NCI-H2107 treated with DMSO at 0.1 percent for 48 hours (cell line): ENCODE measurements around the gene SERPINA6.
"Not testable (repeated sequence)": the region's sequence is repeated elsewhere in the genome, so short reads cannot be mapped to it uniquely, and the experiment has no call there.

ENCODE experiments used
- DNase-seq: peaks from one replicate; lab custom pipeline; 2025; ENCODE audit not compliant: unreplicated experiment; lab: John Stamatoyannopoulos, UW

The SERPINA6 gene

DNA sequence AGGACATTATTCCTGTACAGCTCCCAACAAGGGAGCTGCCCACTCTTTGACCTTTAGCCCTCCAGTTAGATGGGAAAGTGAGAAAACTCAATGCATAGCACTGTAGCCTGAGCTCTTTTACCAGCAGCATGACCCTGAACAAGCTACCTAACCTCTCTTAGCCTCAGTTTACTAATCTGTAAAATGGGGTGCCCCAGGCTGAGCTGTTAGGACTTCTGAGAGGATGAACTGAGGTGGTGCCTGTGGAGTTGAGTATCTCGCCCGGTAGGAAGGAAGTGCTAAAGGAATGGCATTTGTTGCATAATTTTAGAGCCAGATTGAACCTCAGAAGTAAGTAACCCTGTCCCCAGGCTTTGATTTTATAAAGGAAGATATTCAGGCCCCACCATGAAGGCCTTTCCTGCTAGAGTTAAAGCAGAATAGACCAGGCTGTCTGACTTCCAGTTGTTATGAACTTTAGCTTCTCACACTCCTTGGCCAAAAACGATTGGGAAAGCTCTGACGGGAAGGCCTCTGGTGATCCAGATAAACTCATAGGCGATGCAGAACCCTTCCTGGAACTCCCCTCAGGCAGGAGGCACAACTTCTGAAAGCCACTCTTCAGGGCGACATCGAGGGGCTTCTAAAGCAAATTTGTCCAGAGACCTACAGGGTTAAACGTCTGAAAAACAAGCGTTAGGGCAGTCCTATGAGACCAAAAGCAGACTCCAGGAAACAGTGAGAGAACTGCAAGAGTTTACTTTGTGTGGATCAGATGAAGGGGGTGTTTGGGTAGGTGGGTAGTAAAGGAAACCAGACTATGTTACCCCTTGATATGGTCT, 27.6 kb downstream of the SERPINA6 start:
- no peak for DNase-seq

DNA sequence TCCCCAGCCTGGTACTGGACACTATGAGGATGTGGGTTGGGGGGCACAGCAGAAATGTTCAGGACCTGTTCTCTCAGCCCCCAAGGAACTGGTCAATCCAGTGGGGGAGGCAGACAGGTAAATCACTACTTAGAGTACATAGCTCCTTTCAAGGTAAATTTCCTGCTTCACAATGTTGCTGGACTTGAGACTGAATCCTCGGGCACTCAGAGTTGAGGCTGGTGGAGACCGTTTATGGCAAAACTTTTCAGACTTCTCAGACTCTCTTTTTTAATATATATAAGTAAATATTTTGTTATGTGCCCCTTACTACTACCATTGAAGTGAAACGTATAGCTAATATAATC, 29.6 kb downstream of the SERPINA6 start:
- no peak for DNase-seq

DNA sequence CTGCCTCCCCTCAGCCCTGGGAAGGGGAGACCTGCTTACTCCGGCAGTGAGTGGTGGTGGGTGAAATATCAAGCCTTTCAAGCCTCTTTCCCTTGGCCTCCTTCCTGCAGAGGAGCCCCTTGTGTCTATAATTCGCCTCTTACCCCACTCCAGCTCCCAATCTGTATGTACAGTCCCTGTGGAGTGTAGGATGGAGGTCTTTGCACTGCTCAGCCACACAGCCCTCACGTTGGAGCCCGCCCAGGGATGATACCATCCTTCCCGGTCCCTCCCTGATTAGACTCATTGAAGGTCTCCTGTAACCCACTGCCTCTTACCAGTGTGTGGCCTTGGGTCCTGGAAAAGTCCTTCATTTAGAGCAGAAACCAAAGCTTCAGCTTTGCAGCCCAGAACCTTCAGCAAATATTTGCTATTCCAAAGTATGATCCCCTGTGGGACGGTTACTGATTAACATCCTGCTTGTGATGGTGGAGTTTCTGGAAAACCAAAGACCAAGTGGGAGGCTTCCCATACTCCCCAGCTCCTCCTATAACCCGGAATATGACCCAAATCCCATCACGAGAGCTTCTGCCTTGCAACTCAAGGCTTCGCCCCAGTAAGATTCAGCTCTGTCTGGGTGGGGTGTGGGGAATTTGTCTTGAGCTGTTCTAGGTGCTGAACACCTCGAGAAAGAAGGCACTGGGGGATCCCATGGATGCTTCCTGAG, 30.1 kb downstream of the SERPINA6 start, which contains the start of gene SERPINA10:
Gene SERPINA10, minus strand, starts transcription at position 397 of the 706 bp plus-strand sequence. CDS start 2,675 bp downstream, outside the sequence.
- DNase-seq: no peak

DNA sequence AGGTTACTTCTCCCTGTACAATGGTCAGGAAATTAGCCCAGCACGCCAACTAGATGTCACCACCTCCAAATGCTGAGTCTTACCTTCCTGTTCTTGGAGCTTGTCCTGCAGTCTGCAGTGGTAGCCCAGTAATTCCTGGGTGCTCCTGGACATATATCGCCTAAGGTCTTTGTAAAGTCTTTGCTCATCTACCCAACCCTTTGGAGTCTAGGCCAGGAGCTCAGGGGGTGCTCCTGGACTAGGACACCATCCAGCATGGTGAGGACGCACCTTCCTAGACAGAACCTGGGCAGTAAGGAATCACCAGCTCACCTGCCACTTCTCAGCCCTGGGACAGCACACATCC, 30.6 kb downstream of the SERPINA6 start:
- no peak for DNase-seq

DNA sequence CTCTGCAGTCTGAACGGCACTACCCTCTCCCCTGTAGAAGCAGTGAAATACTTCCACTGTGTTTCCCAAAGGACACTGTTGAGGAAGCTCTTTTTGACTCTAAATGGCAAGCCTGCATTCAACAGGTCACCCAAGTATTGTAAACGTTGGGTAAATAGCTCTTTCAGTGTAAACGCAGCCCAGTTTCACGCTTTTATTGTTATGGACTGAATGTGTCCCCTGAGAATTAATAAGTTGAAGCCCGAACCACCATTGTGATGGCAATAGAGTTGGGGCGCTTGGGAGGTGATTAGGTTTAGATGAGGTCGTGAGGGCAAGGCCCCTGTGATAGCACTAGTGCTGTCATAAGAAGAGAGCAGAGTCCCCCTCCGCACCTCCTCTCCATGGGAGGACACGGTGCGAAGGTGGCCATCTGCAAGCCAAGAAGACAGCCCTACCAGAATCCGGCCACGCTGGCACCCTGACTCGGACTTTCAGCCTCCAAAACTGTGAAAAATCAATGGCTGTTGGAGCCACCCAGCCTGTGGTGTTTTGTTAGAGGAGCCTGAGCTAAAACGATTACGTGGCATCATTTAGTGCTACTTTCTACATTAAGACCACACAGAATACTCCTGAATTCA, 31.1 kb downstream of the SERPINA6 start:
- DNase-seq: no peak

DNA sequence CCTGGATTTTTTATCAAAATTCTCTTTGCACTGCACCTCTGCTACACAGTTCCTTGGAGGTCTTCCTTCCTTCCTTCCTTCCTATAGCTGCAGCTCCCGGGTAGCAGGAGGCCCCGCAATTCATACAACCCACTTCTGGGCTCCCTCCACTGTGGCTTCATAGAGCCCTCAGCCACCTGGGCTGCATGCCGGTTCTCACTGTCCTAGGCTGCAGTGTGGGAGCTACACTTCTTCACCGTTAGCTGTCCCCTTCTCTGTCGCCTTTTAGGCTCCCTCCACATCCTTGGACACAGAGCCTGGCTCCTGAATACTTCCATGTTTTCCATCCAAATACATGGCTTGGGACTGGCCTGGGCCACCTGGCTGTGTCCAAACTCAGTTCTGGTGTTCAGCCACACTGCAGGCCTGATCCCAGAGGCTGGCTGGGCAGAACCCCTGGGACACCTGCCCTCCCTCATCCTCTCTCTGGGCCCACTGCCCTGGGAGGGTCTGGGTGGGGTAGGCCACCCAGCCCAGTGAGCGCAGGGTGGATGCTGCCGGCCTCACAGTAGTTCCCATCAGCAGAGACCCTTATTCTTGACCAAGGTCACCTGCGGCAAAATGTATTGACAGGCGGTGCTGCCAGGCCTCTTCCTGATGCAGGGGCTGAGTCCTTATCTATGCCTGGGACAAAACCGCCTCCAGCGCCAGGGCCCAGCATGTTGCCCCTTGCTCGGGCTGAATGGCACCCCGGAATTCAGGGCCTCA, 31.8 kb downstream of the SERPINA6 start:
- no peak for DNase-seq

DNA sequence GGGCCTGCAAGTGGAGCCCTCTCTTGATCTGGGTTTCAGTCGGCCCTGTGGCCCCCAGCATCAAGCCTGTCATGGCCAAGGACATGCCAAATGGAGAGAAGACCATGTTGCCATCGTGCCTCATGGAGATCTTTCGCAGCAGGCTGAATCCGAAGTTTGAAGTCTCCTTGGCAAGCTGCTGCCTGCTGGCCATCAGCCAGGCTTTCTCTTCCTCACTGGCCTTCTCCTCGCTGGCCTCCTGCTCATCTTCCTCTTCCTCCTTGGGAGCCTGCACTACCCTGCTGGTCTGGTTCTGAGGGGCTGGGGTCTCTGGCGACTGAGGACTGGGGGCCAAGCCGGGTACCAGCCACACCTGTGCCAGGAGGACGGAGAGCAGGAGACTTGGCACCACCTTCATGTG, 32.9 kb downstream of the SERPINA6 start:
- DNase-seq: no peak

DNA sequence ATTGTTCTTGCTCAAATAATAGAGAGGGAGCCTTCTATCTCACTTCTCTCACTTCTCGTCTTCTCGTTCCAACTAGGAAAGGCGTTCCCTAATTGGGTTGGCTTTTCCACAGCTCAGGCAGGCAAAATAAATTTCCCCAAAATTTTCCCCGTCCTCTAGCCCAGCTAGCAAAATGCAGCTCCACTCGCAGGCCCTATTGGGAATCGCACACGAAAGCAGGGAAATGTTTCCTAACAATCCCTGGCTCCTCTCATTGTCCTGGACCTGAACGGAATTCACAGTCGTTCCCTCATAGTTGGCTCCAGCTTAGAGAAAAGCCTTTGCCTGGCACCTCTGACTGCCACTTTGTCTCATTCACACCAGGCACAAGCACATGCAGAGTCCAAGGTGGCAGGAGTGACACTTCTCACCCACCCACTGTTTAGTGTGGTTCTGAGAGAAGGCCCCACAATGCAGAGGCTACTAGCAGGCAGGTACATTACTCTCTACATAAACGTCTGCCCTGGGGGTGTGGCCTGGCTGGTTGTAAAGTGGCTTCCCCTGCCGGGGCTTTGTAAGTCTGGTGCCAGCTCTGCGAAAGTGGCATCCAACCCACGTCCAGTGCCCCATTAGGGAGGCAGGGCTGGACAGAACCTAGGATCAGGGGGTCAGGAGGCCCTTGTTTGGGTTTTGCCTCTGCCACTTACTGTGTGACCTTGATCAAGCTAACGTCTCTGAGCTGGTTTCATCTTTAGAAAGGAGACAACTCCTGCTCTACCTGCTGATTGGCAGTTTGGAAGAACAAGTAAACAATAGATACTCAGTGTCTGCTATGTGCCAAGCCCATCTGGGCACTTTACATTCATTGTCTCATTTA, 34.3 kb downstream of the SERPINA6 start:
- DNase-seq: no peak

DNA sequence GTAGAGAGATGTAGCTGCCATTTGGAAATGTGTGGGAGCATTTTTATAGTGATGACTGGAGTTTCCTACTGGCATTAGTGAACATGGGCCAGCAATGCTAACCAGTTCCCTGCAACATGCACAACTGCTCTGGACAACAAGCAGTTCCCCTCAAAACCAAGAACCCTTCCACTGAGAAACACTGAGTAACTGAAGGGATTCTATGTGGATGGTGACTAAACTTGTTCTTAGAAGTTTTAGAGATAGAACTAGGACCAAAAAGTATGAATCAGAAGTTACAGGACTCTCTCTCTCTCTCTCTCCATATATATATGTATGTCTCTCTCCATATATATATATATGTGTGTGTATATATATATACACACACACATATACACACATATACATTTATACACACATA, 38.0 kb downstream of the SERPINA6 start:
- no peak for DNase-seq

DNA sequence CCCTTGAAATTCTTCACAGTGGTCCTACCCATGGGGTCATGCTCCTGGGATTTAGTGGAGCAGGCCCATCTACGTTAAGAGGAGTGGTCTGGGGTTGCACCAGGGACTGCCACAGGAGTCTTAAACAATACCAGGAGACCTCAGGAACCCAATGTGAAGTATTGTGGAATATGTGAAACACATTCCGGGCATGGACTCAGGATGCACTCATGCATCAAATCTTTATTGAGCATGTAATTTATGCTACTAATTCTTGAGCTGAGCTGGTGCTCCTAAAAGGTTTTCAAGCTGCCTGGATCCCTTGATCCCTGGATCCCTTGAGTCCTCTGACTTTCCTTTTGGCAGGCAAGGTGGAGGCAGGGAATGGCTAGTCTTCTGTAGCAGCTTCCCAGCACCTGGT, 38.9 kb downstream of the SERPINA6 start:
- no peak for DNase-seq

DNA sequence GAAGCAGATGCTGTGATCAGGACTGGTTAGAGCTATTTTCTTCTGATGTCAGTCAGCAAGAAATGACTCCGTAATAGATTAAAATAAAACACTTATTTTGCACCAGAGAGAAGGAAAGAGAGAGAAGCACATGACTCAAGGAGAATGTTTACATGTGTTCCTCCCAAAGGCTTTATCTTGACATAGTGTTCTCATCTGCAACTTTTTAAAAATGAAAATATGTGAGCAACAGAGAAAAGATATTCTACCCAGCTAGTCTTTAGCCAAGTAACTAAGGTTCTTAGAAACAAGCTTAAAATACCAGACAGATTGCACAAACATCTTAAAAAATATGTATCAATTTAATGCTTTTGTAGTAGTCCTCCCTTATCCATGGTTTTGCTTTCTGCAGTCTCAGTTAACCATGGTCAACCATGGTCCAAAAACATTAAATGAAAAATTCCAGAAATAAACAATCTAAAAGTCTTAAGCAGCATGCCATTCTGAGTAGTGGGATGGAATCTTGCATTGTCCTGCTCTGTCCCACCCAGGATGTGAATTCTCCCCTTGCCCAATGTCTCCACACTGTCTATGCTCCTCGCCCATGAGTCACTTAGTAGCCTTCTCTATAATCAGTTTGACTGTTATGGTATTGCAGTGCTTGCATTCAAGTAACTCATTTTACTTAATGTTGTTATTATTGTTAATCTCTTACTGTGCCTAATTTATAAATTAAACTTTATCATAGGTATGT, 40.0 kb downstream of the SERPINA6 start:
- DNase-seq: no peak

DNA sequence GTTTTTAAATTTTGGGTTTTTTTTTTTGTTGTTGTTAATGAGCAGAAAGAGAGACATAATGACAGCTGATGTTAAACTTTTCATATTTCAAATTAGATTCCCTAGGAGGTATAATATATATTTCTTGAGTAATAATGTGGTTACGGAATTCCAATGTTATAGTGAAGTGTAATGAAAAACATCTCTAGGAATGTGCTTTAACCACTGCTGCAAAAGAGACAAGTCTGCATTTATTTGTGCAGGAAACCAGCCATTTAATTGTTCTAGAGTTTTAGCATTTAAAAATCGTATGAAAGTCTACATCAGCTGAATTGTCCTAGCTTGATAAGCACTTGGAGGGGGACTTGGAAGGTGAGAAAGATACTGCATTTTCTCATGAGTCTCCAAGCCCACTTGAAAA, 44.4 kb downstream of the SERPINA6 start:
- no peak for DNase-seq

DNA sequence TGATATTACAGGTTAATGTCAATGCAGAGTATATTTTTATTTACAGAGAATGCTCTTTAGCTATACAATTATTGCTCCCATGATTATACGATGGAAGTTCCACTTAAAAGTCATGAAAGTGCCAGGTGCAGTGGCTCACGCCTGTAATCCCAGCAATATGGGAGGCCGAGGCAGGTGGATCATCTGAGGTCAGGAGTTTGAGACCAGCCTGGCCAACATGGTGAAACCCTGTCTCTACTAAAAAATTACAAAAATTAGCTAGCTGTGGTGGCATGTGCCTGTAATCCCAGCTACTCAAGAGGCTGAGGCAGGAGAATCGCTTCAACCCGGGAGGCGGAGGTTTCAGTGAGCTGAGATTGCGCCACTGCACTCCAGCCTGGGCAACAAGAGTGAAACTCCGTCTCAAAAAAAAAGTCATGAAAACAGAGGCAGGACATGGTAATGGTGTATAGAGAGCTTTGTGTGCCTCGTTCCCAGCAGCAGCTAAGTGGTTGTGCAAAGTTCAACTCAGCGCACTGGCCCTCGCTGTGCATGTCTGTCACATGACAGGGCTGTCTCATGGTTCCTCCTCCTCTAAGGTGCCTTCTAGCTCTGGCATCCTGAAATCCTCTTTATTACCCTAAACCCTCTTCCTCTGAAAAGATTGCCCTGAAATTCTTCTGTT, 46.1 kb downstream of the SERPINA6 start:
- not testable (repeated sequence) for DNase-seq

DNA sequence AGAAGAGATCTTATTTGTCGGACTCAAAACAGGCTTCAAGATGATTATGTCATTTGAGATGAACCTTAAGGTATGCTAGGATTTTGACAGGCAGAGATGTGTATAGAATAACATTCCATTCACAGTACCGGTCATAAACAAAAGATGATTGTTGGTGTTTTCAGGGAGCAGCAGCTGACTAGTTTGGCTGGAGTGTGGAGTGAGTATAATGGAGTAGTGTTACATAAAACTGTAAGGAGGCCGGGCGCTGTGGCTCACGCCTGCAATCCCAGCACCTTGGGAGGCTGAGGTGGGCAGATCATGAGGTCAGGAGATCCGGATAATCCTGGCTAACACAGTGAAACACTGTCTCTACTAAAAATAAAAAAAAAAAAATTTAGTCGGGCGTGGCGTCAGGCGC, 54.0 kb downstream of the SERPINA6 start:
- DNase-seq: peak; percentile 23

DNA sequence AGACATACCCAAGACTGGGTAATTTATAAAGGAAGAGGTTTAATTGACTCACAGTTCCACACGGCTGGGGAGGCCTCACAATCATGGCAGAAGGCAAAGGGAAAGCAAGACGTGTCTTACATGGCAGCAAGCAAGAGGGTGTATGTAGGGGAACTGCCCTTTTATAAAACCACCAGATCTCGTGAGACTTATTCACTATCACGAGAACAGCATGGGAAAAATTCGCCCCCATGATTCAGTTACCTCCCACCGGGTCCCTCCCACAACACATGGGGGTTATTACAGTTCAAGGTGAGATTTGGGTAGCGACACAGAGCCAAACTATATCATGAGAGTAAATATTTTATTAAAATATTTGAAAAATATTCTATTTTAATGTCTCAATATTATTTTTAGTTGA, 54.6 kb downstream of the SERPINA6 start:
- DNase-seq: not testable (repeated sequence)

DNA sequence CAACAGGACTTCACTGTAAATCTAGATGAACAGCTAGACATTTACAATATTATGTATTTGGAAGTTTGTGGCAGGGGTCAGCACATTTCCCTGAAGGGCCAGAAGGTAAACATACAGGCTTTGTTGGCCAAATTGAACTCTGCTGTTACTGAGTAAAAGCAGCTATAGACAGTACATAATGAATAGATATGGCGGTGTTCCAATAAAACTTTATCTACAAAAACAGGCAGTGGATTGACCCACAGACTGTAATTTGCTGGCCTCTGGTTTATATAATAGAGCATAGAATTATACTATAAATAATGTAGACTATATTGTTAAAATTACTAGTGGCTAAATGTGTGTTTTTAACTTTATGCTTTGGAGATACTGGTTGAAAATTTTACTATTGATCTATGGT, 55.8 kb downstream of the SERPINA6 start:
- DNase-seq: no peak

DNA sequence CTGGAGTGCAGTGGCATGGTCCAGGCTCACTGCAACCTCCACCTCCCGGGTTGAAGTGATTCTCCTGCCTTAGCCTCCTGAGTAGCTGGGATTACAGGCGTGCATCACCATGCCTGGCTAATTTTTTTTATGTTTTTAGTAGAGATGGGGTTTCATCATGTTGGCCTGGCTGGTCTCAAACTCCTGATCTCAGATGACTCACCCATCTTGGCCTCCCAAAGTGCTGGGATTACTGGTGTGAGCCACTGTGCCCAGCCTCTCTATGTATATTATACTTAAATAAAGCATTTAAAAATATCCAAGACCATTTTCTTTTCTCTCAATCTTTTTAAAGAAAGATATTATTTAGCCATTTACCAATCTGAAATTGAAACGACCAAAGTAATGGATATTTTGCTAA, 58.9 kb downstream of the SERPINA6 start:
- not testable (repeated sequence) for DNase-seq
